ENCODE results near the gene FBXL5.
A peak's percentile ranks its signal among the peaks of the same experiment; 100 is the strongest.
"Not testable (repeated sequence)": the region's sequence is repeated elsewhere in the genome, so short reads cannot be mapped to it uniquely, and the experiment has no call there.

The FBXL5 gene

GRCh38 chr4:15649914-15650545 lies 5.1 kb downstream of the FBXL5 start:
- peak; percentile 43 to 73 for DNase-seq

GRCh38 chr4:15648600-15648999 lies 6.6 kb downstream of the FBXL5 start:
- DNase-seq, result no peak

- no peak for DNase-seq
These were observed 16.7 kb downstream of the FBXL5 start for GRCh38 chr4:15638418-15638817.

GRCh38 chr4:15636818-15637217 lies 18.3 kb downstream of the FBXL5 start:
- peak in 1 of 2 experiments; percentile 13 for DNase-seq

GRCh38 chr4:15617407-15617806 lies 37.8 kb downstream of the FBXL5 start:
- DNase-seq, result not testable (repeated sequence)

- not testable (repeated sequence) for DNase-seq
These were observed 40.3 kb downstream of the FBXL5 start for GRCh38 chr4:15614891-15615290.

GRCh38 chr4:15612136-15612535 lies 43.0 kb downstream of the FBXL5 start:
- no peak for DNase-seq

GRCh38 chr4:15610855-15611254 lies 44.3 kb downstream of the FBXL5 start:
- DNase-seq, result no peak

GRCh38 chr4:15605537-15605936 lies 49.6 kb downstream of the FBXL5 start:
- DNase-seq, result no peak

- DNase-seq, result no peak
These were observed 53.3 kb downstream of the FBXL5 start for GRCh38 chr4:15601862-15602261.

- DNase-seq, result no peak
These were observed 55.0 kb downstream of the FBXL5 start for GRCh38 chr4:15600176-15600575.

GRCh38 chr4:15598644-15599043 lies 56.5 kb downstream of the FBXL5 start:
- DNase-seq, result no peak

GRCh38 chr4:15592799-15593198 lies 62.4 kb downstream of the FBXL5 start:
- no peak for DNase-seq

- DNase-seq, result no peak
These were observed 67.5 kb downstream of the FBXL5 start for GRCh38 chr4:15587649-15588048.

- no peak for DNase-seq
These were observed 69.1 kb downstream of the FBXL5 start for GRCh38 chr4:15586066-15586465.

GRCh38 chr4:15585331-15585730 lies 69.8 kb downstream of the FBXL5 start:
- DNase-seq, result no peak

- DNase-seq, result no peak
These were observed 70.4 kb downstream of the FBXL5 start for GRCh38 chr4:15584785-15585184.

GRCh38 chr4:15577508-15577907 lies 77.6 kb downstream of the FBXL5 start:
- no peak for DNase-seq

GRCh38 chr4:15575966-15576365 lies 79.2 kb downstream of the FBXL5 start:
- no peak for DNase-seq

GRCh38 chr4:15569746-15570145 lies 85.4 kb downstream of the FBXL5 start:
- no peak for DNase-seq

GRCh38 chr4:15568821-15569220 lies 86.3 kb downstream of the FBXL5 start:
- DNase-seq, result no peak

- no peak for DNase-seq
These were observed 91.3 kb downstream of the FBXL5 start for GRCh38 chr4:15563871-15564270.

GRCh38 chr4:15562623-15563022 lies 92.5 kb downstream of the FBXL5 start:
- DNase-seq, result no peak

- no peak for DNase-seq
These were observed 93.0 kb downstream of the FBXL5 start for GRCh38 chr4:15562114-15562513.

- DNase-seq, result no peak
These were observed 96.6 kb downstream of the FBXL5 start for GRCh38 chr4:15558561-15558960.

Measured in NCI-H526 (cell line).